H1 (cell line): ENCODE measurements around the gene ALKBH1. TPM values are rescaled to one million over a fixed set of nuclear protein-coding genes. Genes with fewer than 3 reads are reported as not detected.
"Not testable (repeated sequence)": the region's sequence is repeated elsewhere in the genome, so short reads cannot be mapped to it uniquely, and the experiment has no call there.

Experiments
- CTCF ChIA-PET: fragments of 300-600 bp; sonication (Branson Sonifier 250); formaldehyde crosslinking; loops from one replicate; lab custom pipeline; 2021; ENCODE audit not compliant: partially characterized antibody; lab: Charles Lee
- POLR2A ChIA-PET: fragments of 300-600 bp; sonication (Branson Sonifier 250); formaldehyde crosslinking; loops from one replicate; lab custom pipeline; 2021; ENCODE audit warnings: inconsistent platforms; ENCODE audit not compliant: partially characterized antibody; lab: Charles Lee
- DNase-seq, 2 experiments: peaks; one replicate each; pipeline versions ENCODE4 v3.0.0 to v3.0.0-alpha.2; 2010 to 2022; ENCODE audit warnings: low spot score in 2 of 2, low read depth in 1 of 2, mixed read lengths in 1 of 2
- FAIRE-seq: peaks from 2 replicates; lab custom pipeline; 2011; peaks lifted over from hg19 to GRCh38; lab: Jason Lieb, UNC
- H2AFZ ChIP-seq: 2 replicates; pipeline ENCODE4 v1.8.1; 2012; ENCODE audit warnings: low read length, inconsistent platforms
- H2AK5ac ChIP-seq: 2 replicates; pipeline ENCODE4 v1.6.1; 2013; ENCODE audit warnings: low read depth, low read length
- H2BK120ac ChIP-seq: replicated peaks from 2 replicates; pipeline ENCODE3; 2013; ENCODE audit warnings: low read depth, low read length, inconsistent platforms
- H2BK12ac ChIP-seq: 2 replicates; pipeline ENCODE4 v1.6.1; 2013; ENCODE audit warnings: low read depth, low read length
- H2BK15ac ChIP-seq: 2 replicates; pipeline ENCODE4 v1.6.1; 2013; ENCODE audit warnings: low read length
- H2BK20ac ChIP-seq: 2 replicates; pipeline ENCODE4 v1.6.1; 2013; ENCODE audit warnings: low read length
- H2BK5ac ChIP-seq: 2 replicates; pipeline ENCODE4 v1.6.1; 2013; ENCODE audit warnings: low read depth, low read length
- H3K14ac ChIP-seq: 2 replicates; pipeline ENCODE4 v1.6.1; 2013; ENCODE audit warnings: inconsistent platforms; ENCODE audit not compliant: insufficient read length
- H3K18ac ChIP-seq: 2 replicates; pipeline ENCODE4 v1.6.1; 2013; ENCODE audit warnings: low read length; ENCODE audit errors: extremely low read depth
- H3K23ac ChIP-seq: 2 replicates; pipeline ENCODE4 v1.6.1; 2013; ENCODE audit warnings: inconsistent platforms; ENCODE audit not compliant: insufficient read length
- H3K23me2 ChIP-seq: 2 replicates; pipeline ENCODE4 v1.6.1; 2013; ENCODE audit warnings: low read depth, low read length
- H3K27ac ChIP-seq: 2 replicates; pipeline ENCODE4 v1.6.1; 2011; ENCODE audit warnings: low read depth, low read length, inconsistent platforms
- H3K27me3 ChIP-seq, 4 experiments: replicated peaks in 1 of 4; 1 replicate in 1 of 4; 2 replicates in 3 of 4; pipeline versions ENCODE4 v1.6.1 to v1.8.1; 2011 to 2013; ENCODE audit warnings: low read length in 3 of 4, mild to moderate bottlenecking in 3 of 4, inconsistent platforms in 2 of 4, mixed read lengths in 2 of 4, moderate library complexity in 1 of 4; ENCODE audit not compliant: control insufficient read depth in 3 of 4, insufficient read depth in 3 of 4; ENCODE audit errors: extremely low read depth in 1 of 4
- H3K36me3 ChIP-seq, 4 experiments: 2 replicates each; pipeline versions ENCODE4 v1.6.1 to v1.8.1; 2011 to 2013; ENCODE audit warnings: mild to moderate bottlenecking in 4 of 4, low read length in 3 of 4, moderate library complexity in 2 of 4, control low read depth in 1 of 4, inconsistent platforms in 1 of 4; ENCODE audit not compliant: insufficient read depth in 4 of 4, control insufficient read depth in 2 of 4
- H3K4ac ChIP-seq: replicated peaks from 2 replicates; pipeline ENCODE3; 2013; ENCODE audit warnings: low read length, low read depth, mixed read lengths, inconsistent platforms; ENCODE audit not compliant: insufficient read length
- H3K4me1 ChIP-seq, 4 experiments: replicated peaks in 1 of 4; 1 replicate in 1 of 4; 2 replicates in 3 of 4; pipeline versions ENCODE4 v1.6.1 to v1.8.1; 2011 to 2013; ENCODE audit warnings: low read length in 3 of 4, inconsistent platforms in 2 of 4, mixed read lengths in 1 of 4; ENCODE audit not compliant: insufficient read depth in 4 of 4, control insufficient read depth in 3 of 4
- H3K4me2 ChIP-seq, 2 experiments: 2 replicates each; pipeline versions ENCODE4 v1.6.1 to v1.8.1; 2011 to 2013; ENCODE audit warnings: low read depth in 2 of 2, low read length in 2 of 2, control low read depth in 1 of 2, inconsistent platforms in 1 of 2, mild to moderate bottlenecking in 1 of 2; ENCODE audit not compliant: insufficient read depth in 1 of 2
- H3K4me3 ChIP-seq, 4 experiments: fragments of 200-600, 300-600 bp in 1 of 4; sonication (generic), shearing (Covaris generic), sonication (Bioruptor Twin) in 1 of 4; 2 replicates each; pipeline versions ENCODE4 v1.5.1 to v1.8.1; 2011 to 2016; ENCODE audit warnings: low read length in 4 of 4, low read depth in 3 of 4, control low read depth in 2 of 4, inconsistent platforms in 2 of 4, mild to moderate bottlenecking in 2 of 4, mixed read lengths in 1 of 4, moderate library complexity in 1 of 4; ENCODE audit not compliant: insufficient read depth in 2 of 4; ENCODE audit errors: extremely low read depth in 1 of 4
- H3K56ac ChIP-seq: replicated peaks from 2 replicates; pipeline ENCODE3; 2013; ENCODE audit warnings: low read depth, mild to moderate bottlenecking, mixed read lengths, low read length, inconsistent platforms; ENCODE audit not compliant: insufficient read length
- H3K79me1 ChIP-seq: 2 replicates; pipeline ENCODE4 v1.6.1; 2013; ENCODE audit warnings: low read depth, low read length, control low read depth
- H3K79me2 ChIP-seq, 2 experiments: 2 replicates each; pipeline versions ENCODE4 v1.6.1 to v1.8.1; 2012 to 2013; ENCODE audit warnings: low read length in 2 of 2, mild to moderate bottlenecking in 2 of 2, inconsistent platforms in 1 of 2; ENCODE audit not compliant: insufficient read depth in 2 of 2, control insufficient read depth in 1 of 2
- H3K9ac ChIP-seq, 4 experiments: replicated peaks in 1 of 4; 1 replicate in 1 of 4; 2 replicates in 3 of 4; pipeline versions ENCODE4 v1.6.1 to v1.8.1; 2011 to 2013; ENCODE audit warnings: low read depth in 3 of 4, low read length in 3 of 4, control low read depth in 2 of 4, mild to moderate bottlenecking in 2 of 4, moderate library complexity in 2 of 4, inconsistent platforms in 1 of 4; ENCODE audit errors: extremely low read depth in 1 of 4
- H3K9me3 ChIP-seq, 2 experiments: 2 replicates each; pipeline versions ENCODE4 v1.6.1 to v1.8.1; 2012 to 2013; ENCODE audit warnings: mild to moderate bottlenecking in 2 of 2, moderate library complexity in 2 of 2, control low read depth in 1 of 2, inconsistent platforms in 1 of 2, low read depth in 1 of 2, low read length in 1 of 2, mixed read lengths in 1 of 2; ENCODE audit not compliant: insufficient read depth in 2 of 2
- H4K20me1 ChIP-seq, 2 experiments: replicated peaks in 1 of 2; 2 replicates each; pipeline versions ENCODE3 to v1.8.1; 2011 to 2013; ENCODE audit warnings: inconsistent platforms in 2 of 2, low read length in 2 of 2, mild to moderate bottlenecking in 1 of 2; ENCODE audit not compliant: insufficient read depth in 2 of 2, control insufficient read depth in 1 of 2
- H4K5ac ChIP-seq: 2 replicates; pipeline ENCODE4 v1.6.1; 2013; ENCODE audit warnings: low read length, low read depth, mixed read lengths, inconsistent platforms; ENCODE audit not compliant: insufficient read length
- H4K8ac ChIP-seq: 2 replicates; pipeline ENCODE4 v1.8.0; 2013; ENCODE audit warnings: mild to moderate bottlenecking, moderate library complexity, low read length, inconsistent platforms; ENCODE audit not compliant: insufficient read depth; ENCODE audit errors: extremely low read depth
- H4K91ac ChIP-seq: replicated peaks from 2 replicates; pipeline ENCODE3; 2013; ENCODE audit warnings: low read length, mixed read lengths, inconsistent platforms; ENCODE audit not compliant: insufficient read length
- WGBS, 2 experiments: shearing (Covaris generic) in 1 of 2; methylation state at CpG; one replicate each; pipeline versions ENCODE4 v1.1.6 to v1.1.7; 2013 to 2015; ENCODE audit warnings: low lambda C conversion rate in 2 of 2, mixed read lengths in 2 of 2, inconsistent platforms in 1 of 2, low coverage in 1 of 2, missing lambda C conversion rate in 1 of 2; ENCODE audit not compliant: insufficient replicate concordance in 2 of 2, insufficient coverage in 1 of 2, insufficient read length in 1 of 2; ENCODE audit errors: extremely low coverage in 1 of 2, missing lambda C conversion rate in 1 of 2; 5-methylcytosine and 5-hydroxymethylcytosine counted together
- polyA plus RNA-seq, 7 experiments: library from polyadenylated mRNA; depleted of rRNA in 3 of 7; stranded (reverse) in 5 of 7; unstranded in 2 of 7; fragments of >200 nt in 5 of 7; fragments of 200-250 nt in 2 of 7; gene quantifications; 1 replicate in 5 of 7; 2 replicates in 1 of 7; 4 replicates in 1 of 7; pipeline versions ENCODE4 v1.2.1 to v1.2.3, GENCODE V29; 2011 to 2013; ENCODE audit warnings: missing spikeins in 2 of 7, mixed read lengths in 2 of 7
- total RNA-seq: library from RNA; stranded (reverse); fragmentation: NEBNext Ultra II Directional; extraction: Animal tissue kit (Norgen Biotek cat#: 25700); gene quantifications from 2 replicates; pipeline ENCODE4 v1.2.1, GENCODE V29; 2021

Gene ALKBH1
- total and polyA plus RNA-seq, 2 of the 8 experiments (the other 6 are each of a cell fraction or from before 2014, with no cell fraction given) = 14.3 to 20.0 TPM

GRCh38 chr14:77661562-77661961, 46.3 kb downstream of the ALKBH1 start:
- H3K4me2 ChIP-seq, H3K36me3 ChIP-seq, H3K79me2 ChIP-seq, H2BK15ac ChIP-seq, CTCF ChIA-PET, H3K56ac ChIP-seq, H3K27ac ChIP-seq, H3K23me2 ChIP-seq, H3K79me1 ChIP-seq, H2AK5ac ChIP-seq, H3K23ac ChIP-seq, H3K27me3 ChIP-seq, H2AFZ ChIP-seq, H4K20me1 ChIP-seq, H2BK12ac ChIP-seq, H2BK20ac ChIP-seq, DNase-seq, FAIRE-seq, H2BK5ac ChIP-seq, H3K4me1 ChIP-seq, H3K18ac ChIP-seq, H3K4me3 ChIP-seq, H4K5ac ChIP-seq, H3K9me3 ChIP-seq, H3K14ac ChIP-seq, H4K8ac ChIP-seq, H2BK120ac ChIP-seq, POLR2A ChIA-PET, H3K4ac ChIP-seq, H4K91ac ChIP-seq, H3K9ac ChIP-seq: not testable (repeated sequence)
- WGBS, 2 experiments = 73% methylated on average over 8 of the region's 9 CpGs; no CpG with 5 or more reads in 1 of the 2 experiments
